Inferior parietal cortex (tissue), 1 donor: ENCODE data around the gene ROR2.
"Not testable (repeated sequence)": the region's sequence is repeated elsewhere in the genome, so short reads cannot be mapped to it uniquely, and the experiment has no call there.

Experiments used
- DNase-seq: peaks from one replicate; pipeline ENCODE4 v3.0.0-alpha.2; 2016; ENCODE audit errors: extremely low spot score

The ROR2 gene

DNA sequence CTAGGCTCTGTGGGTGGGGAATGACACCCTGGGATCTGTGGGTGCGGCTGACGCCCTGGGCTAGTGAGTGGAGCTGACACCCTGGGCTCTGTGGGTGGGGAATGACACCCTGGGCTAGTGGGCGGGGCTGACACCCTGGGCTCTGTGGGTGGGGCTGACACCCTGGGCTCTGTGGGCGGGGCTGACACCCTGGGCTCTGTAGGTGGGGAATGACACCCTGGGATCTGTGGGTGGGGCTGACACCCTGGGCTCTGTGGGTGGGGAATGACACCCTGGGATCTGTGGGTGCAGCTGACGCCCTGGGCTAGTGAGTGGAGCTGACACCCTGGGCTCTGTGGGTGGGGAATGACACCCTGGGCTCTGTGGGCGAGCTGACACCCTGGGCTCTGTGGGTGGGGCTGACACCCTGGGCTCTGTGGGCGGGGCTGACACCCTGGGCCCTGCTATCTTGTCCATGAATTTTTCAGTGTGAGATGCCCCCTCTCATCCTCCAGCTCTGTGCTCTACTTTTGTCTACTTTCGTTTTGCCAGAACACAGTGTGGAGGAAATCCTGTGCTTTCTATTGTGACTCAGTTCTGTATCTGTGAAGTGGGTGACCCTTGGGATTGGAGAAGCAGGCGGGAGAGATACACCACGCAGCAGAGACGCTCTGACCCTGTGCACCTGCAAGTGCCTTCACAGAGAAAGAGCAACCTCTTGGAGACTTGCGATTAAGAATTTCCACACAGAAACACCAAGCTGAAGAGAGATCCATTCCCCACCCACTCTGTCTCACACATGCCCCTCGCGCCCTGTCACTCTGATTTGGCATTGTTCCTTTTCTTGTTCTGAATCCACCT, 151.5 kb downstream of the ROR2 start:
- DNase-seq = not testable (repeated sequence)

DNA sequence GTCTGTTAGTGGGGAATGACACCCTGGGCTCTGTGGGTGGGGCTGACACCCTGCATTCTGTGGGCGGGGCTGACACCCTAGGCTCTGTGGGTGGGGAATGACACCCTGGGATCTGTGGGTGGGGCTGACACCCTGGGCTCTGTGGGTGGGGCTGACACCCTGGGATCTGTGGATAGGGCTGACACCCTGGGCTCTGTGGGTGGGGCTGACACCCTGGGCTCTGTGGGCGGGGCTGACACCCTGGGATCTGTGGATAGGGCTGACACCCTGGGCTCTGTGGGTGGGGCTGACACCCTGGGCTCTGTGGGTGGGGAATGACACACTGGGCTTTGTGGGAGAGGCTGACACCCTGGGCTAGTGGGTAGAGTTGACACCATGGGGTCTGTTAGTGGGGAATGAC, 152.5 kb downstream of the ROR2 start:
- DNase-seq = not testable (repeated sequence)

DNA sequence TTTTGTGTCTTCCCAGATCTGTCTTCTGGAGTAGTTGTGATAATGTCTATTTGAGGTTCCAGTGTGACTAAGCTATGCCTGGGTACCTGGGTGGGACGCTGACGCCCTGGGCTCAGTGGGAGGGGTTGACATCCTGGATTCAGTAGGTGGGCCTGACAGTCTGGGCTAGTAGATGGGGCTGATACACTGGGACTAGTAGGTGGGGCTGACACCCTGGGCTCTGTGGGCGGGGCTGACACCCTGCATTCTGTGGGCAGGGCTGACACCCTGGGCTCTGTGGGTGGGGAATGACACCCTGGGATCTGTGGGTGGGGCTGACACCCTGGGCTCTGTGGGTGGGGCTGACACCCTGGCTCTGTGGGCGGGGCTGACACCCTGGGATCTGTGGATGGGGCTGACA, 153.5 kb downstream of the ROR2 start:
- DNase-seq = not testable (repeated sequence)

DNA sequence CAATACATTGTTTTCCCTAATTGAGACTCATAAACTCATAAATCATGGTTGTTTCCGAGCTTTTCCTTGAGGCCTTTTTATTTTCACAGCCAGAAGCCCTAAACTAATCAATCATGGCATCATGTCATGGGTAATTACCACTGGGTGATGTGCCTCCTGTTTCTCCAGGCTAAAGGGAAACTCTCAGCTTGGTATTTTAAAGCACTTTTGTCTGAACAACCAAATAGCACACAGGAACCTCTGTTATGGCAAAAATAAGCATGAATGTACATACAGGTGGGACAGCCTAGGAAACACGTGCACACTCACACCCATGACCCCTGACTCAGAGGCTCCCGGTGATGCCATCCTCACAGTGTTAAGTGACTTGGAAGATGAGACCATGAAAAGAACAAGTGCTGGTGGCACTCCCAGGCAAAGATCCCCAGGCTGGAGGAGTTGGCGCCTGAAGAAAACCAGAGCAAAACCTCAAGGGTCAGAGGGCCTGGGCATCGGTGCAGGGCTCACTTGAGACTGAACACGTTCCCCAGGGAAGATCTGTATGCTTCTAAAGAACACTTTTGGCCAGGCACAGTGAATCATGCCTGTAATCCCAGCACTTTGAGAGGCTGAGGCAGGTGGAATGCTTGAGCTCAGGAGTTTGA, 154.3 kb downstream of the ROR2 start:
- DNase-seq = no peak

DNA sequence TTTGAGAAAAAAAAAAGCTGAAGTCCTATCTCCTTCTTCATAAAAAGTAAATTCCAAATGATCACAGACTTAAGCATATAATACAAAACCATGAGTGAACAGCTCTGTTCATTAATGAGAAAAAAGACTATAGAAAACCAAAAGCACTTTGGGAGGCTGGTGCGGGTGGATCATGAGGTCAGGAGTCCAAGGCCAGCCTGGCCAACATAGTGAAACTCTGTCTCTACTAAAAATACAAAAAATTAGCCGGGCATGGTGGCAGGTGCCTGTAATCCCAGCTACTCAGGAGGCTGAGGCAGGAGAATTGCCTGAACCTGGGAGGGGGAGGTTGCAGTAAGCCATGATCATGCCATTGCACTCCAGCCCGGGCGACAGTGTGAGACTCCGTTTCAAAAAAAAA, 156.7 kb downstream of the ROR2 start:
- not testable (repeated sequence) for DNase-seq

DNA sequence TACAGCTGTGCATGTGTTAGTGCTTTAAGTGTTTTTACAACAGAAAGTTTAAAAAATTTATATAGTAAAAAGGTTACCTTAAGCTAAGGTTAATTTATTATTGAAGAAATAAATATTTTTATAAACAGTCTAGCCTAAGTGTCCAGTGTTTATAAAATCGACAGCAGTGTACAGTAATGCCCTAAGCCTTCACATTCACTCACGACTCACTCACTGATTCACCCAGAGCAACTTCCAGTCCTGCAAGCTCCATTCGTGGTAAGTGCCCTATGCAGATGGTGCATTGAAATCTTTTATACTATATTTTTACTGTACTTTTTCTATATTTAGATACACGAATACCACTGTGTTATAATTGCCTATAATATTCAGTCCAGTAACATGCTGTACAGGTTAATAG, 159.1 kb downstream of the ROR2 start:
- DNase-seq = no peak

DNA sequence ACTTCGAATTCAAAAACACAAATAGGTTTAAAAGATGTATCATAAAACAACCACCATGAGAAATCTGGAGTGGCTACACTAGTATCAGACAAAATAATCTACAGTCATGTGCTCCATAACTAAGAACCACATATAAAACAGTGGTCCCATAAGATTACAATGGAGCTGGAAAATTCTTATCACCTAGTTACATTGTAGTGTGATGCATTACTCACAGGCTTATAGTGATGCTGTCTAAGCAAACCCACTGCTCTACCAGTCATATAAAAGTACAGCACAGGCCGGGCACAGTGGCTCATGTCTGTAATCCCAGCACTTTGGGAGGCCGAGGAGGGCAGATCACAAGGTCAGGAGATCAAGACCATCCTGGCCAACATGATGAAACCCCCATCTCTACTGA, 160.1 kb downstream of the ROR2 start:
- no peak for DNase-seq

DNA sequence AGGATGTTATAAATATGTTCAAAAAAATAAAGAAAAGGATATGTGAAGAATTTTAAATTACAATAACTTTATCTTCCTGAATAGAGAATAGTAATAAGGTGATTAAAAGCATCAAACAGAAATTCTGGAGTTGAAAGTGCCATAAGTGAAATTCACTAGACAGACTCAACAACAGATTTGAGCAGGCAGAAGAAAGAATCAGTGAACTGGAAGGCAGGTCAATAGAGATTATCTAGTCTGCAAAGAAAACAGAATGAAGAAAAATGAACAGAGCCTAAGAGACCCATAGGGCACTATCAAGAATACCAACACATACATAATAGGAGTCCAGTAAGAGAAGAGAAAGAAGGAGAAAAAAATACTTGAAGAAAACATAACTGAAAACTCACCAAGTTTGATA, 162.1 kb downstream of the ROR2 start:
- no peak for DNase-seq

DNA sequence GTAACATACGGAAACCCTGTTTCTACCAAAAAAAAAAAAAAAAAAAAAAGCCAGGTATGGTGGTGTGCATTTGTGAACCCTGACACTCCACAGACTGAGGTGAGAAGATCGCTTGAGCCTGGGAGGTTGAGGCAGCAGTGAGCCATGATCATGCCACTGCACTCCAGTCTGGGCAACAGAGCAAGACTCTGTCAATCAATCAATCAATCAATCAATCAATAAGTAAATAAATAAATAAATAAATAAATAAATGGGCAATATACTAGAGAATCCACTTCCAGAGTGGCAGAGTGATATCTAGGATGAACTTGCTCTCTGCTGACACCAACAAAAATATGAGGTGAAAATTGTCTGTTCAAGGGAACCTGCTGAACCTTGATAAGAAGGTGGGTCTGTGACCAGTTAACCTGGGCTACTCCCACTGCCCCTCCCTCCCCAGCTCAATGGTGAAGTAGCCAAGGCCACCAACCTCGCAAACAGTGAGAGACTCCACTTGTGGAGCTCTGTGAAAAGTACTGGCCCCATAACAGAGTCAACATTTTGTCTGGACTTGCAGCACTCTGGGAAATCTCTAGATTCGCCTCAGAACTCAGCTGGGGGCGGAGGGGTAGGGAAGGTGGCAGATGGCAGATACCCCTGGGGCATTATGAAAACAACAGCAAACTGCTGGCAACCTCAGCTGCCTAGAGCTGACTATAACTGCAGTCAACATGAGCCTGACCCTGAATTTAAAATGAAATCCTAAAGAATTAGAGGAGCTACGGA, 163.7 kb downstream of the ROR2 start:
- DNase-seq = no peak

DNA sequence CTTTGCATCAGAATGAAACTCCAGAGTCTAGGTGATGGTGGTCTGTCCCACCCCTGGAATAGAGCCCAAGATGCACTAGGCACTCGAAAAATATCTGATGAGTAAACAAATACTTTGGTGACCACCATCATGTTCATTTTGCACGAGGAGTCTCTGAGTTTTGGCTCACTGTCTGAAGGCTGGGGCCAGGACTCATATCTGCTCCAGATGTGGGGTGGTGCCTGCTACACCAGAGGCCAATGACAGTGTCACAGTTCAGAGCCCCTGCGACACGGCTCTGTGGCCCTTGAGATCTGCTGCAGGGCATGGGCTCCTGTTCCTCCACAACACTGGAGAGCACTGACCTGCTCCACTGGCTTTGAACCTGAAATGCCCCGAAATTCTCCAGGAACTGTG, 164.6 kb downstream of the ROR2 start:
- DNase-seq = no peak

DNA sequence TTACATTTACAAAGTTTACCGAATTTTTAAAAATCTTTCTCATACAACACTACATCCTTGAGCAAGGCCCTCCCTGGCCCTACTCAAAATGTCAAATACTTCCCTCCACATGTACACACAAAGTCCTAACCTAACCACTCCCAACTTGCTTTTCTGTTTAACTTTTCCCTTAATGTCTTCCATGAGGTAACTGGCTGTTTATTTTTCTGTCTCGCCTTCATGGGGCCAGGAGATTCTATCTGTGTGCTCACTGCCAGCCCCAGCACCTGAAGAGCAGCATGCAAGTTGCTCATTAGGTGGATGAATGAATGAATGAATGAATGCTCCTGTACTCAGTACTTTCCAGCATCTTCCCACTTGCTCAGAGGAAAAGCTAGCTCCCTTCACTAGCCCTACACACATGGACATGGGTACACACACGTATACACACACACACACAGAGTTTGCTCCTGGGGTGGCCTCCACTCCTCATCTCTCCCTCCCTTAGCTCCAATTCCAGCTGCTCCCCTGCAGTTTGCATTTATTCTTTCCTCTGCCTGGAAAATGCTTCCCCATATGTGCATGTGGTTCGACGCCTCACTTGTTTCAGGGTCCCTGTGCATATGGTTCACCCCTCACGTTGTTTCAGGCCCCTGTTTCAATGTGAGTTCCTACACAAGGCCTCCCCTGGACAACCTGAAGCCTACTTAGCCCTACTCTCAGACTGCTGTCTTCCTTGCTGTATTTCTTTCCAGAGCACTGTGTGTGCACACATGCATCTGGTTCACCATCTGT, 165.2 kb downstream of the ROR2 start:
- no peak for DNase-seq

DNA sequence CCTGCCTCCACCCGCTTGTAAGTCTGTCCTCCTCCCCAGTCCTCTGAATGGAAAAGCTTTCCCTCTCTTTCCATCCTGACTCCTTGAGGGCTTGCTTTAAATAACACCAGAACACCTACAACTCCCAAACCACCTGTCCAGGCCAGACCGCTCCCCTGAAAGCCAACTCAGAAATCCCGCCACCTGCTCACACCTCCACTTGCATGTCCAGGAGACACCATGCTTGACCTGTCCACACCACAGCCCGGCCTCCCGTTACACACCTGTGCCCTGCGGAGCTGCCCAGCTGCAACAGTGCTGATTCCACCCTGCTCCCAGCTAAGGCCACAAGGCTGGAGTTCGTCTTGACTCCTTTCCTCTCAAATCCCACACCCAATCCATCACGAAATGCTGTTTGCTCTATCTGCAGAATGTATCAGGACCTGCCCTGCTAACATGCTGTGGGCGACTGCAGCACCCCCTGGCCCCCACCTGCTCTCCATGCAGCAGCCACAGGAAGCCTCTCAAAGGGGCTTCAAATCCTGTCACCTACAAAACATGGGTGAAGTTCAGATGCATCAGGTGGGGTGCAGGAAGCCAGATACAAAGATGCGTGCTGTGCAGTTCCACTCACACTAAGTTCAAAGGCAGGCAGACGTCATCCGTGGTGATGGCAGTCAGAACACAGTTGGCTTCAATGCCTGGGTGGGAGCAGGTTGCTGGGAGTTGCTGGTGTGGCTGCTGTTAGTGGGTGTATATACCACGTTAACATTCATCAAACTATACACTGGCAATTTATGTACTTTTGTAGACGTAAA, 166.0 kb downstream of the ROR2 start:
- DNase-seq = no peak

DNA sequence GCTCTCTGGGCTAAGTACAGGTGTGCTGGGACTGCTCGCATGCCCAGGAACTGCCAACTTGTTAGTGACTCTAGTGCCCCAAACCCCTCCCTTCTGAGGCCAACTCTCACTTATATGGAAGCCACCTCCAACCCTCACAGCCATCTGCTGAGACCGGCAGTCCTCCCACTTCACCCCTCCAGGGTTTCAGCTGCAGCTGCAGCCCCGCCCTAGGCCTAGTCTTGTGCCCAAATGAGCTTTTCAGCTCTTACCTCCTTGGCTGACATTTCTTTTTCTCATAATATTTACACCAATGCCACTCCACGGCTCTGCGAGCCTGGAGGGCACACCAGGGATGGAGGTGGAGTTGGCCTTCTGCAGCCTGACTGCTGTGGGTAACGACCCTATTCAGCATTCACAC, 166.6 kb downstream of the ROR2 start:
- DNase-seq = no peak

DNA sequence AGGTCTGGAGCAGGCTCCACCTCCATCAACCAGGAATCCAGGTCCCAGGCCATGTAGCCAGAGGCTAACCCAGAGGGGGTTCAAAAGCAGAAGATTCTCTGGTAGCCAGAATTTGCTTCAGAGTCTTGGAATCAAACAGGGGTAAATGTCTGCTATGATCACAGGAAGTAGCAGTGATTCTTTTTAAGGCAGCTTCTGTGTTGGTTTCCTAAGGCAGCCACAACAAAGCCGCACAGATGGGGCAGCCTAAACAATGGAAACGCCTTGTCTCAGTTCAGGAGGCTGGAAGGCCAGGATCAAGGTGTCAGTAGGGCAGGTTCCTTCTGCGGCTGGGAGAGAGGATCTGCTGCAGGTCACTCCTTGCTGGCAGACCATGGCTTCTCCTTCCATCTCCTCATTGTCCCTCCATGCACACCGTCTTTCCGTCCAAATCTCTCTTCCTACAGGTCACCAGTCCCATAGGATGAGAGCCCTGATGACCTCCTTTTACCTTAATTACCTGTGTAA, 167.3 kb downstream of the ROR2 start:
- DNase-seq = no peak

DNA sequence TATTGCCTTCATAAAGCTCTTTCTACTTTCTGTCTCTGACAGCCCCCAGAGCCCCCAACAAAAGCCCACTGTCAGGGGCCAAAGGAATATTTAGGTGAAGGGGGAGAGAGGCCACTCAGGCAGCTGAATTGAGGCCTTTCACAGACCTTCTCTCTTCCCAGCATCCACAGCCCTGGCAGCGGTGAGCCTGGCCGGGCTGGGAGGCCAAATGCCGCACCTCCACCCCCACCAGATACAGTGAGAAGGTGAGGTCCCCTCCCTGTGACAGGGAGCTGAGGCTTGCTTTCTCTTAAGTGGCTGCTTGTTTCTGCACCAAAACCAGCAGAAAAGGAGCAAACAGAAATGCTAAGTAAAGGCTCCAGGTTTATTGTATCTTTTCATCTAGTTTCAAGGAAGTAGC, 168.1 kb downstream of the ROR2 start:
- no peak for DNase-seq

DNA sequence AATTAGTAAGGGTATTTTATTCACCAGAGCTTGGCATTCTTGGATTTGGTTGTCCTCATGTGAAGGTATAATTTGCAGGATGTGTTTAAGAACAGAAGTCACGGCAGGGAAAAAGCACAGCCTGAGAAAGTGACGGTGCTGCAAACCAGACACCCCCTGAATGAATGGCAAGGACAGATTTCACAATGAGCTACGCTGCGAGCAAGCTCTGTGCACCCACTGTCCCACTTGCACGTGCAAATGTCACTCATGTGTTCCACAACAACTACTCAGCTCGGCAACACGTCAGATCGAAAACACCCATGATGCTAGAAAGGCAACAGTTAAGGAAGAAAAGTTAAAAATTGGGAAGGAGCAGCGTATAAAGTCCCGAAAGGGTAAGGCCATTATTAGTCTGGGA, 168.9 kb downstream of the ROR2 start:
- no peak for DNase-seq

DNA sequence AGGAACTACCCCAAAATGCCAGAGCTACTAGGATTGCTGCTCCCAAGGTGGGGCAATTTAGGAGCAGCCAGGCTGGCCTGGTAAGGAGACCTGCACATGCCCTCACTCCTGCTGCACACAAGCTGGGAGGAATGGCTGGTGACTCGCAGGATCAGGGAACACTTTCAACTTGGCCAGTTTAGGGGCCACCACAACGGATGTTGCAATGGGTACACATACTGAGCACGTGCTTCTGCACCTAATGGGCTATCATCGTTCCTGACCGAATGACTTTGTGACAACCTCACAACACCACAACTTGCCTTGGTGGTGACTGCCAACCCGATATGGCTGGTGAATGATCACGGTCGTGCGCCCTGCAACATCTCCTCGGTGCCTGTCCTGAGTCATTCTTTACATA, 172.0 kb downstream of the ROR2 start:
- no peak for DNase-seq

DNA sequence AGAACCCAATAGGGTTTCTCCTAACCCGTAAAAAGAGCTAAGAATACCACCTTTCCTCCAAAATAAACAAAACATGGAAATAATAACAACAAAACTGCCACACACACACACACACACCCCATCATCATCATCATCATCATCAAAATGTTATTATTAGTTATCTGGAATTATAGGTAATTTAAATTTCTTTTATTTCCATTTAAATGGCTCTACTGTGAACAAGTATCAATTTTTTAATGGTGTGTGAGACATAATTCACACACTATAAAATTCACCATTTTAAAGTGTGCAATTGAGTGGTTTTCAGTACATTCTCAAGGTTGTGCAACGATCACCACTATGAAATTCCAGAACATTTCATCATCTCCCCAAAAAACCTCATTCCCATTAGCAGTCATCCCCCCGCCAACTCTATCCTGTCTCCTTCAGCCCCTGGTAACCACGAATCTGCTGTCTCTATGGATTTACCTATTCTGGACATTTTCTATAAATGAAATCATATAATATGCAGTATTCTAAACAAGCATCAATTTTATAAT, 172.7 kb downstream of the ROR2 start:
- DNase-seq = no peak

DNA sequence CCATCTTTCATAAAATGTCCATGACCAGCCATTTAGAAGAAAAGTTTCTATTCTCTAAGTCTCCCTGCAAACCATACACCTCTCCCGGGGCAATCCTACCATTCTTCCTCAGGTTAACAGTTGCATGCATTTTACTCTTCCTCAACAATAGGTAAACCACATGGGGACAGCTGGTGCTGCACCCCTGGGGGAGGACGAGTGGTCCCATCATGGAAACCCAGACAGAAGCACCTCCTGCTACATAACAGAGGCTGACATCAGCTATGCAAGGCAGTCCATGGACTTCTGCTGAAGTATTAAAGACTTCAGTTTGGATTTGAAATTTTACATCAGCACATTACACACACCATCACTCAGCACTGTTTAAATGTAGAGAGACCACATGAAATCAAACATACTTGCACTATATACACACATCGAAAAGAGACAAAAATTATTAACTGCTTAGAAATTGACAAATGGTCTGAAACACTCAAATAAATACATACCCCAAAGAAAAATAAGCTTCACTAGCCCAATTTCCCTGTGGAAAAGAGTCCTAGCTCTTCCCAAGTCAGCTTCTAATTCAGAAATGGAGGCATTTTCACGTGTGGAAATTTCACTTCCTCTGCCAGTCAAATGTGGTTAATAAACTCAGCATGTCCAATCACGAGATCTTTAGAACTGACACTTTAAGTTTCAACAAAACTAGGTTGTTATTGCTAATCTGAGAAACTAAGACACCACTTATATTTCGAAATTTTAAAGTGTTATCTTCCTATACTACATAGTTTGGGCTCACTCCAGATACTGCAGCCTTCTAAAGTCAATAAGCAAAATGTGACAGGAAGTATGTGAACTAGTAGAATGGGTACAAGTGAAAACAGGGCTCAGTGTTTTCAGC, 173.4 kb downstream of the ROR2 start:
- no peak for DNase-seq

DNA sequence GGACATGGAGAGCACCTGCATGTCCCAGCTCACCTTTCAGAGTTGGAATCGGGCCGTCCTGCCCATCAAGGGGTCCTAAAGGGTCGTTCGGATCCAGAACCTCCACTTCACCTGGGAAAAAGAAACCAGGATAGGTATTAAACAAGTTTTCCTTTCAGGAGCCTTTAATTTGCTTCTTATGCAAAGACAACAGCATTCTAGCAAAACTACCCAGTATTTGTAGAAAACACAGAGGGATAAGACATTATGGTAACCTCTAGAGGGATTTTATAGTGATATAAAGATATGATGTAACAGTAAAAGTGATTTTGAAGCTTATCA, 174.4 kb downstream of the ROR2 start:
- DNase-seq = no peak
